Kidney (tissue), 14 donors: Measurements from ENCODE around the gene PRG2. TPM values are rescaled to one million over a fixed set of nuclear protein-coding genes. Genes with fewer than 3 reads are reported as not detected.
A peak's percentile ranks its signal among the peaks of the same experiment; 100 is the strongest.

Experiments used
- DNase-seq, 5 donors: peaks; one replicate each; pipeline ENCODE4 v3.0.0-alpha.2; 2013 to 2020
- FAIRE-seq: peaks from 2 replicates; lab custom pipeline; 2012; peaks lifted over from hg19 to GRCh38; lab: Jason Lieb, UNC
- H3K27ac ChIP-seq, 2 donors: one replicate each; pipeline ENCODE4 v1.7.0; 2013; ENCODE audit warnings: low read depth in 2 of 2, low read length in 2 of 2, inconsistent platforms in 1 of 2
- H3K27me3 ChIP-seq: one replicate; pipeline ENCODE4 v1.7.1; 2013; ENCODE audit warnings: low read length, inconsistent platforms; ENCODE audit not compliant: control insufficient read depth, insufficient read depth
- H3K36me3 ChIP-seq, 3 donors: one replicate each; pipeline versions ENCODE4 v1.7.0 to v1.7.1; 2013; ENCODE audit warnings: low read length in 3 of 3, control low read depth in 1 of 3, inconsistent platforms in 1 of 3; ENCODE audit not compliant: insufficient read depth in 3 of 3, control insufficient read depth in 2 of 3
- H3K4me1 ChIP-seq, 3 donors: one replicate each; pipeline versions ENCODE4 v1.7.0 to v1.7.1; 2013; ENCODE audit warnings: low read length in 3 of 3, inconsistent platforms in 1 of 3, low read depth in 1 of 3; ENCODE audit not compliant: control insufficient read depth in 2 of 3, insufficient read depth in 2 of 3
- H3K4me3 ChIP-seq, 3 donors: one replicate each; pipeline versions ENCODE4 v1.7.0 to v1.8.1; 2013; ENCODE audit warnings: low read length in 3 of 3, control low read depth in 1 of 3, inconsistent platforms in 1 of 3
- H3K9ac ChIP-seq, 3 donors: one replicate each; pipeline versions ENCODE4 v1.7.0 to v1.7.1; 2013; ENCODE audit warnings: low read length in 3 of 3, control low read depth in 1 of 3, inconsistent platforms in 1 of 3
- H3K9me3 ChIP-seq, 3 donors: one replicate each; pipeline versions ENCODE4 v1.7.0 to v1.7.1; 2013; ENCODE audit warnings: low read length in 3 of 3, control low read depth in 1 of 3, inconsistent platforms in 1 of 3; ENCODE audit not compliant: control insufficient read depth in 2 of 3, insufficient read depth in 1 of 3
- intact Hi-C: fragments of 100-400 bp; cut with DNase I; formaldehyde crosslinking; loops from one replicate; pipeline ENCODE4 v1.11.1; 2022
- polyA plus RNA-seq: library from polyadenylated mRNA; stranded (reverse); fragments of 350-450 nt; fragmentation: Illumina TruSeq; extraction: RNeasy Lipid Tissue Mini Kit (QIAGEN cat#74804); gene quantifications from one replicate; pipeline ENCODE4 v1.2.3, GENCODE V29; 2014; ENCODE audit warnings: low read depth, low replicate concordance; ENCODE audit not compliant: insufficient read depth
- total RNA-seq: library from RNA; stranded (reverse); fragmentation: NEBNext Ultra II Directional; extraction: Animal tissue kit (Norgen Biotek cat#: 25700); gene quantifications from one replicate; pipeline ENCODE4 v1.2.1, GENCODE V29; 2021
- TF ChIP-seq, protein P1 (sequence below): IDR thresholded peaks from 3 replicates; pipeline ENCODE4 v1.5.1; 2012; ENCODE audit warnings: mild to moderate bottlenecking, moderate library complexity, borderline replicate concordance; ENCODE audit not compliant: insufficient read depth; ENCODE audit errors: extremely low read depth
- donor health status: control.
- donor health status: control.
- donor health status: control.
- donor health status: control.
- donor health status: control.
- donor health status: DM: yes; HTN: yes; CAD: no.
- donor health status: Normal renal cell carcinoma (clear cell type).

PRG2 gene
- total and polyA plus RNA-seq, 2 donors from 2014 or later = 0.22 TPM; not detected in 1

DNA sequence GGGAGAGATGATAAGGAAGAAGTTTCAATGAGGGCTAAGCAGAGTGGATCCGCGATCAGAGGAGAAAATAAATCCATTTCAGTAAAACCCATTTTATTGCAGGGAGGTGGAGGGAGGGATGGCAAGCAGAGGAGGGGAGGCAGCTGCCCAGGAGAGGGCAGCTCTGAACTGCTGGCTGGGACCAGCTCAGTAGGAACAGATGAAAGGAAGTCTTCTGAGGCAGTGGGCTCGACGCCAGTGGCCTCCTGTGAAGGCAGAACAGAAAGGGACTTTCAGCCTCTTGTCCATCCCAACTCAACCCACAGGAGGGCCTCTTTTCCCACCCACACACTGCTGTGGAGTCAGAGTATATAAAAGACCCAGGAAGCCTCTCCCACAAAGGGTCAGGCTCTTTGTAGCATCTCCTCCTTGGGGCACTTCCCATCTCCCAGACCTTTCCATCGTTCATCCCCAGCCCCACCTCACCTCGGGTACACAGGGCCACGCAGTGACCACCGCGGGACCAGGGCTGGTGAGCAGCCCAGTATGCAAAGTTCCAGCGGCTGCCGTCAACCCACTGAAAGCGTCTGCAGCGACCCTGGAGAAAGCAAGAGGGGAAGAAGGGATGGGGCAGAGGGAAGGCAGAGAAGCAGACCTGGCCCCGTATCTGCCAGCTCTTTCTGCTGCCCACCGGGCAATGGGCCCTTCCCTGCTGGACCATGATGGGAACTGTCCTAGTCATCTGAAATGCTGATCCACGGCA lies 3.0 kb downstream of the PRG2 start:
- Histone ChIP-seq H3K27ac (no peak overlapping the region), H3K4me1 (no peaks in the 10 kb centered on the region), H3K27me3 (no peaks in the 10 kb centered on the region), H3K9me3 (no peaks in the 10 kb centered on the region), H3K9ac (no peak overlapping the region), H3K36me3 (no peaks in the 10 kb centered on the region), H3K4me3 (no peak overlapping the region)
- TF ChIP-seq, protein P1, sequence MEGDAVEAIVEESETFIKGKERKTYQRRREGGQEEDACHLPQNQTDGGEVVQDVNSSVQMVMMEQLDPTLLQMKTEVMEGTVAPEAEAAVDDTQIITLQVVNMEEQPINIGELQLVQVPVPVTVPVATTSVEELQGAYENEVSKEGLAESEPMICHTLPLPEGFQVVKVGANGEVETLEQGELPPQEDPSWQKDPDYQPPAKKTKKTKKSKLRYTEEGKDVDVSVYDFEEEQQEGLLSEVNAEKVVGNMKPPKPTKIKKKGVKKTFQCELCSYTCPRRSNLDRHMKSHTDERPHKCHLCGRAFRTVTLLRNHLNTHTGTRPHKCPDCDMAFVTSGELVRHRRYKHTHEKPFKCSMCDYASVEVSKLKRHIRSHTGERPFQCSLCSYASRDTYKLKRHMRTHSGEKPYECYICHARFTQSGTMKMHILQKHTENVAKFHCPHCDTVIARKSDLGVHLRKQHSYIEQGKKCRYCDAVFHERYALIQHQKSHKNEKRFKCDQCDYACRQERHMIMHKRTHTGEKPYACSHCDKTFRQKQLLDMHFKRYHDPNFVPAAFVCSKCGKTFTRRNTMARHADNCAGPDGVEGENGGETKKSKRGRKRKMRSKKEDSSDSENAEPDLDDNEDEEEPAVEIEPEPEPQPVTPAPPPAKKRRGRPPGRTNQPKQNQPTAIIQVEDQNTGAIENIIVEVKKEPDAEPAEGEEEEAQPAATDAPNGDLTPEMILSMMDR = peak; percentile 13
- DNase-seq (no peak), FAIRE-seq (no peak)
- intact Hi-C loops = no loop called here

DNA sequence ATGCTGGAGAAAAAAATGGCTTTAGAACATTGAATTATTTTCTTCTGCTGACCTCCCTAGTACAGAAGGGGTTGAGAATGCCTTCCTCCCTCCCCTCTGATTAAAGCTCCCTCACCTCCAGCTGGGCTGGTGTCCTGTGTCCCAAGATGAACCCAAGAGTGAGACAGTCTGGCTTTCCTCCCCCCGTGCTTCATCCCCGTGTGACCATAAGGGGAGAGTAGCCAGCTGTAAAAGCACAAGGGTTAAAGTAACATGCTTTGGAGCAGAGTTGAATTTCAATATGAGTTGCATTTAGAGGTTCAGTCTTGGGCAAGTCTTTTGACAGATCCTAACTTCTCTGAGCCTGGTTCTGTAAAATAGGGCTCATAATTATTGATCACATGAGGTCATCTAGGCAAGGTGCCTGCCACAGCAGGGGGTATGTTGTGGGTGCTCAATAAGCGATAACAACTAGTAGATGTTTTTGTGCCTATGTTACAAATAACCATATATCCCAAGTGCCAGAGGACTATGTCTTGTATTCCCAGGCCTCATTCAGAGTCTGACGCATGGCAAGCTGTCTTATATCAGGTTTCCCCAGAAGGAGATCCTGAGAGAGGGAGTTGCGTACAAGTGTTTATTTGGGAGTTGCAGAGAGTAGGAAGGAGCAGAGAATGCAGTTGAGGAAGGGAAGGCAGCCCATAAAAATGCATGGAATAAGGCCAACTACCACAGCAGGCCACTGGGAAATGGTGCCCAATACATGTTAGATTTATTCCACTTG lies 4.1 kb downstream of the PRG2 start:
- Histone ChIP-seq H3K27me3 (no peaks in the 10 kb centered on the region), H3K27ac (no peak overlapping the region), H3K36me3 (no peaks in the 10 kb centered on the region), H3K9ac (no peak overlapping the region), H3K9me3 (no peaks in the 10 kb centered on the region), H3K4me3 (no peak overlapping the region), H3K4me1 (no peaks in the 10 kb centered on the region)
- TF ChIP-seq, protein P1 = no peak
- no peak for FAIRE-seq
- DNase-seq = peak in 4 of 5 donors; percentile 45 to 79 (median 67)
- intact Hi-C loops = no loop called here

DNA sequence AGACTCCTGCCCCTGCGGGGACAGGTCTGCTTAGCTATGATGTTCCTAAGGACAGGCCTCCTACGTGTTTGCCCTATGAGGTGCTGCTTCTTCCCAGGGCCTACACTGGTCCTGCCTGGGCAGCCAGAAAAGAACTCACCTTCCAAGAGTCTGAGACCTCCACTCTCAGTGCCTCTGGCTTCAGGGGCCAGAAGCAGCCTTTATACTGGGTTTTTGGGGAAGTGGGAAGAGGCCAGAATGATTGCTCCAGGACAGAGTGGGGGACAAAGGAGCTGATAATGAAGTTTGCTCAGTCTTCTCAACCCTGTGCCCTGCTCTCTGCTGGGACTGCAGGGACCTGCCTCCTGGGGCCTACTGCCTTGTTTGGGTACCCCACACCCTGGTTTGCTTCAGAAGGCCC lies 9.5 kb downstream of the PRG2 start, which contains the start of gene PRG3:
PRG3 (minus strand) TSS at position 176 of the 400 bp plus-strand sequence. CDS start 442 bp downstream, outside the sequence.
- Histone ChIP-seq H3K27me3 (no peaks in the 10 kb centered on the region), H3K9me3 (no peaks in the 10 kb centered on the region), H3K36me3 (no peaks in the 10 kb centered on the region), H3K4me1 (no peaks in the 10 kb centered on the region), H3K4me3 (no peak within 1 kb of the TSS), H3K27ac (no peak within 1 kb of the TSS), H3K9ac (no peak within 1 kb of the TSS)
- TF ChIP-seq, protein P1 = no peak
- DNase-seq (no peak), FAIRE-seq (no peak)
- intact Hi-C loops = no loop called here
